ENCODE results near the gene MAFF.

The MAFF gene

DNA sequence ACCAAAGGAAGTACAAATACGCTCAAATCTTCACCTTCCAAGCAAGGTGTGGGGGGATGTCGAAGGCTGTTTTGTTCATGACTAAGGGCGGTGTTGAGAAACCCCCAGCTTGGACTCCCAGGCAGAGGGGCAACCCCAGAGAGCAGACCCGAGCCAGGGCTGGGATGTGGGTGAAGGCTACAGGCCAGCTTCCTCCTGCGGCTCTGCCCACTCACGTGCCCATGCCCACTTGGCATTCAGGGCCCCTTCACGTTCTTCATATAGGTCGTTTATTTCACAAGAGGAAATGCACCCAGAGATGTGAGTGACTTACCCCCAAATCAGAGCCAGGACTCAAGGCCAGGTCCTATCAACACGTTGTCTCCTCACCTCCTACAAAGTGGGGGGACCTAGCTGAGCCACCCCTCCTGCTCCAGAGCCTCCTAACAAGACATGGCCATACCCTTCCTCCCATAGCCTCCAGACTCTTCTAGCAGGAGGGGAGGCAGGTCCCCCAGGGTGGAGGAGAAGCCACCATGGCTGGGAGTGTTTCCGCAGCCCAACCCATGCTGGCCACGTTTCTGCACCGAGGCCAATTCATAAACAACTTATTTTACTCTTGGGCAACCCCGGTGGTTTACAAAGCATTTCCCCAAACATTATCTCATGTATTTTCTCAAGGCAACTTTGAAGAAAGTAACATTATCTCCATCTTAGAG, 49.0 kb downstream of the MAFF start:
- DNase-seq = no peak

DNA sequence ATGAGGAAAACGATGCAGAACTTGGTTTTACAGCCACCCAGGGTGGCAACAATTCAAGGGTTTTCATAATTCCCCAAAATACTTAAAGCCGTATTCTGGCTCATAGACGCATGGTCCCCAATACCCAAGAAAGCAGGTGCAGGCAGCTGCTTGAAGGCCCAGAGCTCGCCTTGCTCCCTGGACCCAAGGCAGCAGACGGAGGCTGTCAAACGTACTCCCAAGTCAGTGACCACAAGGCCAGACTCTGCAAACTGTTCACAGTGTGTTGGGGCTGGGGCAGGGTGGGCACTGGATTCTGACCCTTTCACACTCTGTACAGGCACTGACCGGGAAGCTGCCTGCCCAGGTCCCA, 49.5 kb downstream of the MAFF start:
- no peak for DNase-seq

DNA sequence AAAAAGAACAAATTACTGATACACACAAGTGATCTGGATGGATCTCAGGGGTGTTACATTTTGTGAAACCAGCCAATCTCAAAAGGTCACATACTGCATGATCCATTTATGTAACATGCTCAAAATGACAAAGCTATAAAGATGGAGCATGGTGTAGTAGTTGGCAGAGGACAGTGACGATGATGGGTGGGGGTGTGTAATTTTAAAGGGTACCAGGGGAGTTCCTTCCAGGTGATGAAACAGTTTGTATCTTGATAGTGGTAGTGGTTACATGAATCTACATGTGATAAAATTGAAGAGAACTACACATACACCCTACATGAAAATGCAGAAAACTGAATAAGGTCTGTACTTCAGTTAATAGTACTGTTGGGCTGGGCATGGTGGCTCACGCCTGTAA, 53.9 kb downstream of the MAFF start:
- no peak for DNase-seq

DNA sequence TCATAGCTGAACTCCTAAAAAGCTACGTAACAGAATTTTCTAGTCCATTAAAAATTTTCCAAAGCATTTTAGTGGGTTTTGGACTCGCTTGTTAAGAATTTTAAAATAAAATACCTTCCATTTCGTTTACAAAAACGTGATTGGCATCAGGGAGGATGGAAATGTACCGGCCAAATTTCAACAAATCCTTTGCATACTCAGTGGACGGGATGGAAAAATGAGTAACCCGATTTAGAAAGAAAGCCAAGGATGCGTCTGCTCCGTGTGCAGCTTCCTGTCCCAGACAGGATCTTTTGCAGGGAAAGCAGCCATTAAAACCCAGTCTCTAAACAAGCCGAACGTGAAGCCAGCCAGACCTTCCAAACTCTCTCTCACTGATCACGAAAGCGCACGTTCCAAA, 55.4 kb downstream of the MAFF start:
- DNase-seq = no peak

DNA sequence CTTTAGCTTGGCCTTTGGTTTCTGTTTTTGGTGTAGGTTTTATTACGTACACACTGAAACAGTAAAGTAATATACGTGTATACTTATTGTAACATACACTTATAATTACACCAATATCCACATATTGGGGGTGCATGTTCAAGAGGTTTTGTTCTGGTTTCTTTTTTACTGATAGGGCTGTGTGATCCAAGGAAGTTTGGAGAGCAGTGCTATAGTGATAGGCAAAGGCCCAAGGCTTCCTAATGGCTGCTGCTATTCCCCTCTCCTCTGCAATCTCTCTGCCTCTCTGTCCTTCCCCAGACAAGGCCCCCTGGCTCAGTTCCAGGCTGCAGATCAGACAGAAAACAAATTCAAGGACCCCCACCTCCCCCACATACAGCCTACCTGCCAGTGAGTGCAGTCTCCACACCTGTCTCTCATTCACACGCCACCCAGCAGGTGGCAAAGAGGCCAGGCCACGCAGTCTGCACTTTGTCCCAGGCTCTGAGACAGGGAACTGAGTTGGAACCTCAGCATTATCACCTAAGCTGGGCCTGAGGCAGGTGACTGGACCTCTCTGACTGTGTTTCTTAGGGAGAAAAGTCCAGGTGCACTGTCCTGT, 56.0 kb downstream of the MAFF start:
- DNase-seq = peak; percentile 1

DNA sequence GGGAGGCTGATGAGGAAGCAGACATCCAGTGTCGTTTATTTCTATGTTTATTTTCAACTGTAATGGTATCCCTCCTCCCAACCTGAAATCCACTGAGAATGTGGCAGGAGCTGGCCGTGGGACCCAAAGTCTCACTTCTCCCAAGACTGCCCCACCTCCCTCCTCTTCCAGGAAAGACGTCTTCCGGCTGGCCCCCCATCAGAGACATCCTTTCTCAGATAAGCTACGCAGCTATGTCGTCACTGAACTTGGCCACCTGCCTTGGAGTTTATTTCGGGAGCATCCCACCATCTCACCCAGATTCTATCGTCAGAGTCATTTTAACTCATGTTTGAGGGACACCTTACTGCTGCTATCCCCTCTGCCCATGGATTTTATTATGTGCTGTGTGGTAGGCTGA, 57.1 kb downstream of the MAFF start:
- no peak for DNase-seq

DNA sequence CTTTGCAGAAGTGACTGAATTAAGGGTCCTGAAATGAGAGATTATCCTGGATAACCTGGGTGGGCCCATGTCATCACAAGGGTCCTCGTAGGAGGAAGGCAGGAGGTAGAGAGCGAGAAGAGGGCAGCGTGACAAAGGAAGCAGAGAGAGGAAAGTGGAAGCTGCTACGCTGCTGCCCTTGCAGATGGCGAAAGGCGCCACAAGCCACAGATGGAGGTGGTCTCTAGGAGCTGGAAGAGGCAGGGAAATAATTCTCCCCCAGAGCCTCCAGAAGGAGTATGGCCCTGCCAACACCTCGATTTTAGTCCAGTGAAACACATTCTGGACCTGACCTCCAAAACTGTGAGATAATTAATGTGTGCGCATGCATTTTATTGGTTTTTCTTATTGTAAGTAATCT, 57.6 kb downstream of the MAFF start:
- no peak for DNase-seq

DNA sequence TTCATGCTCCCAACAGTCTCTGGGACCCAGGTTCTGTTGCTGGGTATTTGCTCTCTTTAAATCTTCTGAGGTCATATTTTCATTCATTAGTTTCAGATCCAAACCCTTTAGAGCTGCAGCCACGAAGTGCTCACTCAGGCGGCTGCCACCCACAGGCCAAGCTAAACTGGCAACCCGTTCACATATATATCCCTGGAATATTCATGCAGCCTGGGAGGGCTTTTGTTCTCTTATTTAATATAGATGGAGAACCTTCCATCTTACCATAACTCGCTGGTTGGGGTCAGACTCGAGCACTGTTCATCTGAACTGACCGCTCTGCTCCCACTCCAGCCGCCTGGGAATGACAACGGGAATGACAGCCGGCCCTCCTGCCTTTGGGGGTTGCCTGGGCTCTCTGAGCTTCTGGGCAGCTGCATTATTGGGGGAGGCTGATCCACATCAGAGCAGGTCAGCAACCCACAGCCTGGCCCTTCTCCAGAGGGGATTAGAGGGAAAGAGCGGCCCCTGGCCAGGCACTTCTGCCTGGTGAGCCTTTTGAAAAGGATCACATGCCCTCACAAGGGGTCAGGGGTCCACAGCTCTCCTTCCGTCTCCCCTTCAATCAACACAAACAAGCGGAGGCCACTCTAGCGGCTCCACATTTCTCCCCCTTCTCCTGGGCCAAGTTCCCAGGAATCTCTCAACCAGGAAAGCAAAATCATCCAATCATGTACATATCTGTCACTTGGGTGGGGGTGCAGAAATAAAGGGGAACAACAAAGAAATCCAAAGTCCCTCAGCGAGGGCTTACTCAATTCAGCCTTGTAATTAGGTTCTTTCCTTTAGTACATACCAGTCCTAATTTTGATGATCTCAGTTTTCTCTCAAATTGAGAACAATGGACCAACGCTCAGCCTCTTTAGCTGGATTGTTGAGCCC, 59.2 kb downstream of the MAFF start:
- DNase-seq = no peak

DNA sequence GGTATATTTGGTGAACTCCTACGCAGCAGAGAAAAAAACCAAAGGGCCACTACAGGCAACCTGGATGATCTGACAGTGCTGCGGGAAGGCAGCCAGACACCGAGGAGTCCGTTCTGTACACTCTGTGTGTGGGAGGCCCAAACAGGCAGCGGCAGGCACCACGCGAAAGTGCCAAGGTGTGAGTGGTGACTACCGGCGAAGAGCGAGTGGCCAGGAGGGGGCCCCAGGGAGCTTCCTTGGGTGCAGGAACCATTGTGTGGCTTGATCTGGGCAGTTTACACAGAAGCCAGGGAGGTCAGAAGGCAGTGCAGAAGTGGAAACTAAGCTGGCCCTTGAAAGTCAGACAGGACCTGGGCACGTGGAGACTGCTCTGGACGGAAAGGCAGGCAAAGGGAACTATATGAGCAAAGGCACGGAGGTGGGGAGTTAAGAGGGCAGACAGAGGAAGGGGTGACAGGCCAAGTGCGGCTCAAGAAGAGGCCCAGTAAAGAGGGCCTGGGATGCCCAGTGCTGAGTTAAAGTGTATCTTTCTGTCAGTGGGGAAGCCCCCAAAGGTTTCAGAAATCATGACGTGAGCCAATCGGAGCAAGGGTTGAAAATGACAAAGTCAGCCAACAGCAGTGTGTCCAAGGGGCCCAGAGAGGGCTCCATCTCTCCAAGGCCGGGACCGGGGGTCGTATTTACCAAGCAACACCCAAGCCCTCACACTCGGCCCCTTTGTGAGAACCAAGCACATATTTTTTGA, 60.4 kb downstream of the MAFF start:
- DNase-seq = no peak

DNA sequence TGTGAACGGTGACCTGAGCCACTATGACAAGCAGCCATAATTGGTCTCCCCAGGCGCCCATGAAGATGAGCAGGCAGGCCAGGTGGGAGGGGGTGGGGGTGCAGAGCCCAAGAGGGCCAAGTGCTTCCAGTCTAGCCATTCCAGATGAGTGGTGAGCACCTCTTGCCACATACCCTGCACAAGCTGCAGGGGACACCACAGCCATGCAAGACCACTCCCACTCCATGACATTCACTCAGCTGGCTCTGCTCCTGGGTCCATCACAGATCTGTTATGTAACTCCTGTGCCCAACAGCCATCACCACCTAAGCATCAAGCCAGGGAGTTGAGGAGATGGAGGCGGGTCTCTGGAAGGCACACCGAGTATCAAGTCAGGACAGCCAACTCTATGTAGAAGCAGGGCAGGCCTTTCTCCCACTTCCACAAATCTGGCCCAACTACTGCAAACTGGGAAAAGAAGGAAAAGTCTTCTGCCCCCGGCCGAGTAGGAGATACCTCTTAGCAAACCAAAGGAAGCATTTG, 62.6 kb downstream of the MAFF start:
- no peak for DNase-seq
